Lower leg skin (tissue), 4 donors: ENCODE results near the gene FAM227B. TPM values are rescaled to one million over a fixed set of nuclear protein-coding genes. Genes with fewer than 3 reads are reported as not detected.

Source experiments
- DNase-seq, 2 donors: peaks; one replicate each; pipeline ENCODE4 v3.0.0-alpha.2; 2019; ENCODE audit warnings: low spot score in 2 of 2
- H3K4me3 ChIP-seq: fragments of 200-600 bp; sonication (generic); 2 replicates; pipeline ENCODE4 v1.5.1; 2017; ENCODE audit warnings: mild to moderate bottlenecking, low read depth; ENCODE audit not compliant: poor library complexity, severe bottlenecking
- CTCF ChIP-seq, 3 donors: fragments of 450-650 bp; IDR thresholded peaks; one replicate each; pipeline ENCODE4 v1.5.1; 2016; ENCODE audit warnings: antibody characterized with exemption in 3 of 3, mild to moderate bottlenecking in 3 of 3, moderate library complexity in 2 of 3
- POLR2A ChIP-seq, 2 donors: fragments of 450-650 bp; IDR thresholded peaks; one replicate each; pipeline ENCODE4 v1.6.1; 2016 to 2017; ENCODE audit warnings: antibody characterized with exemption in 2 of 2, mild to moderate bottlenecking in 1 of 2, moderate library complexity in 1 of 2
- WGBS, 2 donors: methylation state at CpG; one replicate each; pipeline ENCODE4 v1.1.5; 2018; 5-methylcytosine and 5-hydroxymethylcytosine counted together
- intact Hi-C: fragments of 100-400 bp; cut with DNase I; formaldehyde crosslinking; loops from one replicate; pipeline ENCODE4 v1.15.0; 2023; ENCODE audit warnings: low total_unique reads
- total RNA-seq, 4 donors: library from RNA; depleted of rRNA; stranded (reverse); fragments of >200 nt; gene quantifications; one replicate each; pipeline ENCODE4 v1.1.0, GENCODE V29; 2016

FAM227B gene
- total RNA-seq, 4 donors from 2014 or later: 3.7 to 9.4 (median 5.5) TPM

DNA sequence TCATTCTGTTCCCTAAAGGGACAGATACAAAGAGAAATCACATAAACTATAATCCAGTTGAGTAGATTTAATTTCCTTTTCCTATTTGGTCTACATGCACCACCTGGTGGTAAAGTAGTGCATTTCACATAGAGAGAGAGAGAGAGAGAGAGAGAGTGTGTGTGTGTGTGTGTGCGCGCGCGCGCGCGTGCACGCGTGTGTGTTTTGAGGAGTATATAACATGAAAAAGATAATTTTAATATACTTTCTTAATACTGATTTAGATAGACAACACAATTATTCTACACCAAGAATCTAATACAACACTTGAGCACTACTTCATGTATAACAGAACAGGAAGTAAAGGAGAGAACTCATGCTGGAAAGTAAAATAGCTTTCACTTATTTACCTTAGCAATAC lies 198.6 kb downstream of the FAM227B start:
- TF ChIP-seq CTCF (IDR thresholded peaks at IDR 0.05) (peak in 2 of 3 donors; percentile 27 to 91), POLR2A (IDR thresholded peaks at IDR 0.05) (no peak)
- WGBS, 2 donors: 10 to 12% methylated on average over 9 of the region's 9 CpGs
- no peak overlapping the region for H3K4me3 ChIP-seq
- intact Hi-C loops: loop anchor here (10.0 kb wide), 1 partner anchor 187 kb away; no protein-coding TSS in a partner anchor
- DNase-seq: peak; percentile 27 to 86

DNA sequence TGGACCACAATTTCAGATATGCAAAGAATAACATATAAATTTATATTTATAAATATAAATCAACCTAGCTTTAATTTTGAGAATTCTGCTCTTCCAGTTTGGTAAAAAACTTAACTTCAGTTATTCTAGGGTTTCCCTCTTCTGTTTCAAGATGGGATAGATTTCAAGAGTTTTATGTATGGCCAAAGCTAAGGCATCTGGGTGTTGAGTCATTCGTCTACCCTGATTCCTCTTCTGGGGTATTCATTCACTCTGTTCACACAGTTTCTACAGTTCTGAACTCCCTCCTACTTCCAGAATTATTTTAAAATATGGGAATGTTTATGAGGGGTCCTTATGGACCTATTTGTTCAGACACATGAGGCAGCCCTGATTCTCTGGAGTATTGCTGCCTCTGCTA lies 201.8 kb downstream of the FAM227B start:
- TF ChIP-seq POLR2A (IDR thresholded peaks at IDR 0.05): no peak
- no peak for TF ChIP-seq CTCF (IDR thresholded peaks at IDR 0.05)
- intact Hi-C loops: no loop called here
- no peak for DNase-seq
- H3K4me3 ChIP-seq: no peak overlapping the region
- 73 to 89% methylated on average over 1 of the region's 1 CpG for WGBS, 2 donors

- no peak overlapping the region for H3K4me3 ChIP-seq
- WGBS, 2 donors: 60 to 68% methylated on average over 1 of the region's 1 CpG
- TF ChIP-seq CTCF (IDR thresholded peaks at IDR 0.05) (no peak), POLR2A (IDR thresholded peaks at IDR 0.05) (no peak)
- DNase-seq: no peak
- intact Hi-C loops: no loop called here
Measured at GRCh38 chr15:49415638-49416037, 205.0 kb downstream of the FAM227B start.

DNA sequence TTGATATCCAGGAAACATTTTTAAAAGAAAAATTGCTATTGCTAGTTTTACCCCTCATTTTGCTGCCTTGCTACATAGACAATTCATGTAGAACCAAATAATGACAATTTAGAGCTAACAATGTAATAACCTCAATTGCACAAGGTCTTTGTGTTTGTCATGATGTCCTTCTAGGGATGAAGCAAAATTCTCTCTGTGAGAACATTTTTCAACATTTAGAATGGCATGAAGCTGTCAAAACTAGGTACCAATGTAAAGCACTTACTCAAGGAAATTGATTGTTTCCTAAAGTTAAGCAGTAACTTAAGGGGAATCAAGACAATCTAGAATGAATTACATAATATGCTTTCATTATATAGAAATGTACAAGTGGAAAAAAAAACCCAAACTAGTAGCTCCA lies 205.5 kb downstream of the FAM227B start:
- TF ChIP-seq POLR2A (IDR thresholded peaks at IDR 0.05): no peak
- no peak for TF ChIP-seq CTCF (IDR thresholded peaks at IDR 0.05)
- no peak for DNase-seq
- H3K4me3 ChIP-seq: no peak overlapping the region
- intact Hi-C loops: no loop called here

DNA sequence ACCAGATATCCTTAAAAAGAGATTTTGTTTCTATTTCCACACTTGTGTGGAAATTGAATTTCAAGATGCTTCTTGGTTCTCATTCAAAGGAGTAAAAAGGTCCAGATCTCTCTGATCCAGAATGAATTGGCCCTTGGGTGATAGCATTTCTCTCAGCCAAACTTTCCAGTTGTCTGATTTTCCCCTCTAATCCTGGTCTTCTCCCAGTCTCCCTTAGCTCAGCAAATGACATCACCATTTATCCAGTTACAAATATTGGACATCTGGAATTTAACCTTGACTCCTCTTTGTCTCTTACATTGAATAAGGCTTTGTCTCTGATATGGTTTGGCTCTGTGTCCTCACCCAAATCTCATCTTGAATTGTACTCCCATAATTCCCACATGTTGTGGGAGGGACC lies 207.8 kb downstream of the FAM227B start:
- no peak for DNase-seq
- intact Hi-C loops: no loop called here
- no peak overlapping the region for H3K4me3 ChIP-seq
- TF ChIP-seq CTCF (IDR thresholded peaks at IDR 0.05) (no peak), POLR2A (IDR thresholded peaks at IDR 0.05) (no peak)

DNA sequence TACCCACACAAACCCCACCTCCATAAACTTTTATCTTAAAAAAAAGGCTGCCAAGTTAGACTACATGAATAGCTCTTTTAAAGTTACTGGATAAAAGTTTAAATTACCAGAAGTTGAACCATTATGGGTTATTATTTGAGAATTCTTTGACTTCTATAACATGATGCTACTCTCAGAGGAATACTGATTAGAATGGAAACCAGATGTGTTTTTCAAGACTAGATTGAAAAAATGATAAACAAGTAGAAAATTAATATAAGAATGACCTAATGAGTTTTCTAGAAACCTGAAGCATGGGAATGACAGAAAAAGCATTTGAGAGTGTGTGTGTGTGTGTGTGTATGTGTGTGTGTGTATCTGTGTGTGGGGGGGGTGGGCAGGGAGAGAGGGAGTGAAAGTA lies 210.0 kb downstream of the FAM227B start:
- no peak for DNase-seq
- no peak overlapping the region for H3K4me3 ChIP-seq
- no peak for TF ChIP-seq CTCF (IDR thresholded peaks at IDR 0.05)
- intact Hi-C loops: no loop called here
